GM21423 (cell line): ENCODE results near the gene PRKAG2.

Experiments used
- ATAC-seq: cut with Tn5 transposase; IDR thresholded peaks from one replicate; pipeline ENCODE4 v1.9.1; 2021; ENCODE audit warnings: mild to moderate bottlenecking, moderate library complexity; ENCODE audit not compliant: unreplicated experiment

Gene PRKAG2

GRCh38 chr7:151702961-151703360 is 174.0 kb downstream of the PRKAG2 start:
- ATAC-seq: no peak

GRCh38 chr7:151700586-151701165 is 176.2 kb downstream of the PRKAG2 start:
- ATAC-seq: no peak

GRCh38 chr7:151699928-151700319 is 177.0 kb downstream of the PRKAG2 start:
- no peak for ATAC-seq

GRCh38 chr7:151699147-151699927 is 177.6 kb downstream of the PRKAG2 start:
- no peak for ATAC-seq

- no peak for ATAC-seq
These were observed 179.0 kb downstream of the PRKAG2 start for GRCh38 chr7:151697942-151698341.

- ATAC-seq: no peak
These were observed 179.4 kb downstream of the PRKAG2 start for GRCh38 chr7:151697515-151697895.

- ATAC-seq: no peak
These were observed 180.0 kb downstream of the PRKAG2 start for GRCh38 chr7:151696721-151697514.

GRCh38 chr7:151695951-151696541 is 180.9 kb downstream of the PRKAG2 start:
- ATAC-seq: no peak

GRCh38 chr7:151694828-151695580 is 181.9 kb downstream of the PRKAG2 start:
- no peak for ATAC-seq

- no peak for ATAC-seq
These were observed 182.5 kb downstream of the PRKAG2 start for GRCh38 chr7:151694441-151694827.

GRCh38 chr7:151693140-151693539 is 183.8 kb downstream of the PRKAG2 start:
- no peak for ATAC-seq

GRCh38 chr7:151692721-151693120 is 184.2 kb downstream of the PRKAG2 start:
- no peak for ATAC-seq

- ATAC-seq: no peak
These were observed 185.5 kb downstream of the PRKAG2 start for GRCh38 chr7:151691449-151691848.

GRCh38 chr7:151690606-151691005 is 186.3 kb downstream of the PRKAG2 start:
- no peak for ATAC-seq

GRCh38 chr7:151689196-151689971 is 187.5 kb downstream of the PRKAG2 start:
- no peak for ATAC-seq

GRCh38 chr7:151688236-151688780 is 188.6 kb downstream of the PRKAG2 start:
- no peak for ATAC-seq

- no peak for ATAC-seq
These were observed 189.2 kb downstream of the PRKAG2 start for GRCh38 chr7:151687523-151688235.

- no peak for ATAC-seq
These were observed 190.1 kb downstream of the PRKAG2 start for GRCh38 chr7:151686826-151687225.
